Measurements from ENCODE around the gene NGDN. TPM values are rescaled to one million over a fixed set of nuclear protein-coding genes. Genes with fewer than 3 reads are reported as not detected.
A peak's percentile ranks its signal among the peaks of the same experiment; 100 is the strongest.
"Not testable (repeated sequence)": the region's sequence is repeated elsewhere in the genome, so short reads cannot be mapped to it uniquely, and the experiment has no call there.

The NGDN gene
- 10 to 100 TPM; 50.3 to 70.5 (median 67.0) TPM for polyA plus RNA-seq (ENCODE audit: insufficient read length in 4 of 4)

DNA sequence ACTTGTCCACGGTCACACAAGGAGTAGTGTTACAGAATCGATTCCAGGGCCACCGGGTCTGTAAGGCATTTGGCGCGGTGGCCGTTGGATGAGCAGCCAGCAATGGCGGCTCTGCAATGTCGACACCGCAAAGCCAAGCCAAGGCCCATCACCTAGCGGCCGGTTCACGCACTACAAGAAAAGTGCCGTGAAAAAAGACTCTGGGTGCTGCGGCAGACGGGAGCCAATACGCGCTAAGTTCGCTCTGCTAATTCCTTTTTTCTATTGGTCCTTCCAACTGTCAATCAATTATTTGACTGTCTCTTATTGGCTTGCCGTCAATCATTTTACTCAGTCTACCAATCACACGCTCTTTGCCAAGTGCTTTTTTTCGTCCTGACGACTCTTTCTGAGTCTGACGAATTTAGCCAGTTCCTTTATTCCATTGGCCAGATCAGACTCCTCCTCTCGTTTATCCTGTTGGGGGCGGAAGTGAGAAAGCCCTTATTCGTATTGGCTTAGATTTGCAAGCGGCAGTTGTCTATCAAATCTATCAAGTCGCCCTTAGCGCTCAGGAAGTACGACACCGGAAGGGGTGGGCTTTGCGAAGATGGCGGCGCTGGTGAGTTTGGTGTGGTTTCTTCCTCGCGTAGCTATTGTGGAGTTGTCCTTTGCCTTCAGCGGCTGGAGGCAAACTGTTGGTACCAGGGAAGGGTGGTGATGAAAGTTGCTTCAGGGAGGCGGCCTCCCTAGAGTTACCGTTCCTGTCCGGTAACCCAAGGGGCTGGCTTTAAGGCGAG lies at the start of gene NGDN:
TSS of gene NGDN (plus strand) at position 577 of the 779 bp plus-strand sequence. CDS start at position 590, 13 bp downstream.
- DNase-seq (ENCODE audit: low read depth in 4 of 4, low spot score in 3 of 4) = peak; percentile 98 to 100 (median 99)

DNA sequence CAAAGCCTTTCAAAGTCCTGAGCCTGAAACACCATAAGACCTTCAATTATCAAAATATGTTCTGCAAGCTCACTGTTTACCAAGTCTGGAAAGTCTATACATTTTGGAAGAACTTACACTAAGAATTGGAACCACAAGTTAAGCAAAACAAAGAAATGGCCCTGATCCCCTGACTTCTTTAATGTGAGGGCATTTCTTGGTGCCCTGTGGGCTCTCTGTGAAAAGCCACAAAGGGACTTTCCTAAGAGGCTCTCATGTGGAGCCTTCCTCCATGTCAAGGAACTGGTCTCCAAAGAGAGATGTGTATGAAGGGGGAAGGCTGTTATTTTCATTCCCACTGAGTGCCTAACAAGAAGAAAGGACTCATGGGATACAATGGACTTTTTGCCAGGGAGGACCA lies 47.9 kb upstream of the NGDN start:
- DNase-seq (ENCODE audit: low read depth in 4 of 4, low spot score in 3 of 4) = no peak

DNA sequence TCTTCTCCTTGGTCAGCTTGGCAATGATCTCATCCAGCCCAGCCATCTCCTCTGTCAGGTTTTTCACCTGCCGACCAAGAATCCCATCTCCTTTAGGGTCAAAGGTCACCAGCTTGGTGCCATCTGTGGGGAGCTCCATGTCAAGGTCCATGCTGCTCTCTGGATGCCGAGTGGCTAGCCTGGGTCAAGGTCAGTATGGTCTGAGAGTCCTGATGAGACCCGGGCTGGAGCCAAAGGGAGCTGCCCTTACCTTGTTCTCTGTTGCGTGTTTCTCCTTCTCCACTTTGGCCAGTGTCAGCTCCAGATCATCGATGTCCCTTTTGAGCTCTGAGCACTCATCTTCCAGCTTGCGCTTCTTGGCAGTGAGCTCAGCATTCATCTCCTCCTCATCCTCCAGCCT lies 45.8 kb upstream of the NGDN start:
- DNase-seq (ENCODE audit: low read depth in 4 of 4, low spot score in 3 of 4) = no peak

GRCh38 chr14:23425169-23425568 lies 44.3 kb upstream of the NGDN start:
- no peak for DNase-seq (ENCODE audit: low read depth in 4 of 4, low spot score in 3 of 4)

GRCh38 chr14:23425798-23426197 lies 43.7 kb upstream of the NGDN start:
- DNase-seq (ENCODE audit: low read depth in 4 of 4, low spot score in 3 of 4) = not testable (repeated sequence)

DNA sequence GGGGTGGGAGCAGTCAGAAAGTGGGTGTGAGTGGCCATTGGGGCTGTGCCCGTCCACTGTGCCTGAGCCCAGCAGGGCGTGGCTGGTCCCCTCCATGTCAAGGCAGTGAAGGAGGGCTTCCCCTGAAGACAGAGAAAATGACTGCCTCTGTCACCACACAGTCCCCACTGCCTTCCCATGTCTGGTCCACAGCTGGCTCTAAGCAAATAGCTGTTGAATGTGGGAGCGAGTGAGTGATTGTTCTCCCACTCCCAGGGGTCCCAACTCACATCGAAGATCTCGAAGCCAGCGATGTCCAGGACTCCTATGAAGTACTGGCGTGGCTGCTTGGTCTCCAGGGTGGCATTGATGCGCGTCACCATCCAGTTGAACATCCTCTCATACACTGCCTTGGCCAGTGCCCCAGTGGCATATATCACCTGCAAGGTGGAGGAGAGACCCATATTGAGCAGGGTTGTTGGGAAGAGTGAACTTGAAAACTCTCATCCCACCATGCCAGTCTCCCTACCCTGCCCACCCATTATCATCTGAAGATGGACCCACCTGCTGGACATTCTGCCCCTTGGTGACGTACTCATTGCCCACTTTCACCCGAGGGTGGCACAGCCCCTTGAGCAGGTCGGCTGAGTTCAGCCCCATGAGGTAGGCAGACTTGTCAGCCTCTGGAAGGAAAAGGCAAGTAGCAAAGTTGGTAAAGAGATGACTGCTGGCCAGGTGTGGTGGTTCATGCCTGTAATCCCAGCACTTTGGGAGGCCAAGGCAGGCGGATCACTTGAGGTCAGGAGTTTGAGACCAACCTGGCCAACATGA lies 40.6 kb upstream of the NGDN start:
- DNase-seq (ENCODE audit: low read depth in 4 of 4, low spot score in 3 of 4) = no peak

GRCh38 chr14:23430016-23430722 lies 39.3 kb upstream of the NGDN start:
- no peak for DNase-seq (ENCODE audit: low read depth in 4 of 4, low spot score in 3 of 4)

DNA sequence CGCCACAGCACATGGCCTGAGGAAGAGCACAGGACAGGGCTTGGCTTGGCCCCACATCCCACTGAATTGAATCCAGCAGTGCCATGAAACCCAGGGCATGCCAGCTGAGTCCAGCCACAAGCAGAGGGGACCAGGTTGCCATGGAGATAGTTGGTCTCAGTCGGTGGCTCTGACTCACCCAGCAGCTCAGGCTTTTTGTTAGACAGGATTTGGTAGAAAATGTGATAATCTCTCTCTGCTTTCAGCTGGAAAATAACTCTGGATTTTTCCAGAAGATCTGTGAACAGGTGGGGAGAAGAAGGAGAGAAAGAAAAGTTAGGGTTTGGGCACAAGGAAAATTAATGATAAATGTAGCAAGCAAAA lies 38.8 kb upstream of the NGDN start:
- no peak for DNase-seq (ENCODE audit: low read depth in 4 of 4, low spot score in 3 of 4)

DNA sequence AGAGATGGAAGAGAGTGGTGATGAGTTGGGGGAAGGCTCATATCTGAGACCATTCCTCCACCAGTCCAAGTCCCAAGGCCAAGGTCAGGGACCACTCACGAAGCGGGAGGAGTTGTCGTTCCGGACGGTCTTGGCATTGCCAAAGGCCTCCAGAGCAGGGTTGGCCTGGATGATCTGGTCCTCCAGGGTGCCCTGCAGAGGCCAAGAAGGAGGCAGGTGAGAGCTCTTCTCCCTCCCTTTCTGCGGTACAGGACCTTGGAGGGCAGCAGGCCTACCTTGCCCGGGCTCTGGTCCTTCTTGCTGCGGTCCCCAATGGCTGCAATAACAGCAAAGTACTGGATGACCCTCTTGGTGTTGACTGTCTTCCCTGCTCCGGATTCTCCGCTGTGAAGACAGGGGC lies 38.0 kb upstream of the NGDN start:
- DNase-seq (ENCODE audit: low read depth in 4 of 4, low spot score in 3 of 4) = no peak

GRCh38 chr14:23432102-23432925 lies 37.2 kb upstream of the NGDN start:
- no peak for DNase-seq (ENCODE audit: low read depth in 4 of 4, low spot score in 3 of 4)

GRCh38 chr14:23432946-23433345 lies 36.6 kb upstream of the NGDN start:
- no peak for DNase-seq (ENCODE audit: low read depth in 4 of 4, low spot score in 3 of 4)

DNA sequence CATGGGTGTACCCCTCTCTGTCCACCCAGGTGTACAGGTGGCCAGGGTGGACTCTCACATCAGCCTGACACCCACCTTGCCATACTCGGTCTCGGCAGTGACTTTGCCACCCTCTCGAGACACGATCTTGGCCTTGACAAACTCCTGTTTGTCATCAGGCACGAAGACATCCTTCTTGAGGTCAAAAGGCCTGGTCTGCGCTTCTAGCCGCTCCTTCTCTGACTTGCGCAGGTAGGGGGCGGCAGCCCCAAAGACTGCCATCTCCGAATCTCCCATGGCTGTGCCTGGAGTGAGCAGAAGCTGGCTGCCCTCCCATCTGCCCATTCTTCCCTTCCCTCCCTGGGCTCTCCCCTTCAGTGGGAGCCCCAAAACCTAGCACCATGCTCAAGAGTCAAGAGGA lies 36.0 kb upstream of the NGDN start:
- DNase-seq (ENCODE audit: low read depth in 4 of 4, low spot score in 3 of 4) = no peak

GRCh38 chr14:23434488-23435222 lies 34.8 kb upstream of the NGDN start:
- no peak for DNase-seq (ENCODE audit: low read depth in 4 of 4, low spot score in 3 of 4)

- DNase-seq (ENCODE audit: low read depth in 4 of 4, low spot score in 3 of 4) = no peak
These were observed 33.8 kb upstream of the NGDN start, which contains the start of gene MYH7 for GRCh38 chr14:23435543-23436326. TSS of gene MYH7 (minus strand) at chr14:23435660. CDS start at chr14:23433732, 1,928 bp downstream.

GRCh38 chr14:23436327-23437132 lies 33.0 kb upstream of the NGDN start:
- peak; percentile 66 to 89 (median 77) for DNase-seq (ENCODE audit: low read depth in 4 of 4, low spot score in 3 of 4)

DNA sequence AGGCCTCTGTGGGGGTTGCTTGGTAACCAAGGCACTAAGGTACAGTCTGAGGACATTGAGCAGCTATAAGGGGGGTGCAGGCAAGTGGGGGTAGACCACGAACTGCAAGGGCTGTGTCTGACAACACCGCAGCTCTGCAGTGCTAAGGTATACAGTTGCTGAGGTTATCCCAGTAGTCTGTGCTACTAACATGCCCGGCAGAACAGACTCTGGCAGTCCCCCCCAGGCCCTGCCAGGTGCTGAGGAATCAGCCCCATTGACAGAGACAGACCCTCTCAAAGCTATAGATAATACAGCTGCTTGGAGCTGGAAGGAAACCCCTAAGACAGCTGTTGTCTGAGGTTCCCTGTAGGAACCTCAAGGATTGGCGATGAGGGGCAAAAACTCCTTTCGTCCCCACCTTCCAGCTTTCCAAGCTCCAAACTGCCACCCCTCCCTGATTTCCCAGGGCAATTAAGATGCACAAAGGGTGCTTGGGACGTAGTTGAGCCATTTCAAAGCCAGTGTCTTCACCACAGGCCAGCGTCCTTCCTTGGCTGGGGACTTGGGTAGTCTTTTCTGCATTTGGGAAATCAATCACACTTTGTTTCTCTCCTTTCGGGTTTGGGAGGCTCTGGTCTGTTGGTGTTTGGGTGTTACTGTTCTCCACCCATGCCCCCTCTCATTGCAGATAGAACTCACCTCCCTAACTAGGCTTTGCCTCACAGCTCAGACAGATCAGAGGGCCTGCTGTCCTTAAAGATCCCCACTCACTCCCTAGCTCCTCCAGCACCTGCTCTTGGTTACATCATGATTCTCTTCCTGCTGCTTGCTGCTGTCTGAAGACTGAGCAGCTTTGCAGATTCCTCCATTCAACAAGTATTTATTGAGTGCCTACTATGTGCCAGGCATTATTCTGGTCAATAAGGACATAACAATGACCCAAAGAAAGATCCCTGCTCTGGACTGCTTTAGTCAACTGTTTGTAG lies 32.1 kb upstream of the NGDN start:
- no peak for DNase-seq (ENCODE audit: low read depth in 4 of 4, low spot score in 3 of 4)

Data from left renal pelvis (tissue), 4 donors.